ENCODE measurements around the gene CPED1.

DNA sequence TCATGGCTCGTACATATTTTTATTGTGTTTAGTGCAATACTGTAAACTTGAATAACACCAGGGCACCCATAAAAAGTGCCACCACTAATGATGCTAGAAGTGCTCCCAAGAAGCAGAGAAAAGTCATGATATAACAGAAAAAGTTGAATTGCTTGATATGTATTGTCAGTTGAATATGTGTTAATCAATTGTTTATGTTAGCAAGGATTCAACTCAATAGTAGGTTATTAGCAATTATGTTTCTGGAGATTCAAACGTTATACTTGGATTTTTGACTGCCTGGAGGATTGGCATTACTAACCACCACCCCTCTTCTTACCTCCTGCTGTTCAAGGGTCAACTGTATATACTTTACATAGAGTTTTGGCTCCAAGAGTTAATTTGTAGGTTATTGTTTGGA is 168.3 kb downstream of the CPED1 start:
- TF ChIP-seq CTCF (IDR thresholded peaks at IDR 0.05) (no peak), POLR2A (IDR thresholded peaks at IDR 0.05) (no peak)
